SK-N-SH (cell line): ENCODE results near the gene OR6T1. TPM values are rescaled to one million over a fixed set of nuclear protein-coding genes. Genes with fewer than 3 reads are reported as not detected.

Source experiments
- CTCF ChIA-PET: fragments of 300-600, 350-600 bp; formaldehyde crosslinking; extraction: SDS; loops from one replicate; lab custom pipeline; 2021; lab: Yijun Ruan, JAX
- POLR2A ChIA-PET: fragments of 350-600 bp; sonication (Branson Sonifier 250); formaldehyde crosslinking; extraction: SDS; loops from one replicate; lab custom pipeline; 2020; ENCODE audit warnings: antibody characterized with exemption, inconsistent platforms; lab: Yijun Ruan, JAX
- DNase-seq: peaks from one replicate; pipeline ENCODE4 v3.0.0; 2012
- H2AFZ ChIP-seq: fragments of 200-600 bp; sonication (generic); 2 replicates; pipeline ENCODE4 v1.8.1; 2016; ENCODE audit warnings: antibody characterized with exemption, mild to moderate bottlenecking, low read depth
- H3F3A ChIP-seq: fragments of 200-600 bp; sonication (generic); replicated peaks from 2 replicates; pipeline ENCODE3; 2016; ENCODE audit warnings: antibody characterized with exemption, mild to moderate bottlenecking; ENCODE audit not compliant: insufficient read depth
- H3K27ac ChIP-seq, 2 experiments: fragments of 200-500 bp in 1 of 2; fragments of 200-600 bp in 1 of 2; sonication (Bioruptor generic) in 1 of 2; sonication (generic), shearing (Covaris generic) in 1 of 2; 2 replicates each; pipeline versions ENCODE4 v1.5.1 to v1.6.1; 2014 to 2016; ENCODE audit warnings: low read depth in 2 of 2, inconsistent platforms in 1 of 2, low read length in 1 of 2, mild to moderate bottlenecking in 1 of 2, mixed read lengths in 1 of 2
- H3K27me3 ChIP-seq: fragments of 200-600 bp; sonication (generic), shearing (Covaris generic); 2 replicates; pipeline ENCODE4 v1.6.1; 2016; ENCODE audit warnings: mixed run types; ENCODE audit not compliant: insufficient read depth
- H3K36me3 ChIP-seq, 2 experiments: fragments of 200-500 bp in 1 of 2; fragments of 200-600 bp in 1 of 2; sonication (Bioruptor generic) in 1 of 2; sonication (generic) in 1 of 2; replicated peaks in 1 of 2; 2 replicates each; pipeline versions ENCODE3 to v1.5.1; 2014 to 2016; ENCODE audit warnings: low read length in 1 of 2, mild to moderate bottlenecking in 1 of 2; ENCODE audit not compliant: insufficient read depth in 2 of 2, control insufficient read depth in 1 of 2
- H3K4me1 ChIP-seq, 2 experiments: fragments of 200-500 bp in 1 of 2; fragments of 200-600 bp in 1 of 2; sonication (Bioruptor generic) in 1 of 2; sonication (generic), shearing (Covaris generic) in 1 of 2; 2 replicates each; pipeline versions ENCODE4 v1.5.1 to v1.6.1; 2014 to 2016; ENCODE audit warnings: low read depth in 1 of 2, low read length in 1 of 2, mixed run types in 1 of 2; ENCODE audit not compliant: insufficient read depth in 2 of 2, control insufficient read depth in 1 of 2
- H3K4me2 ChIP-seq: fragments of 200-600 bp; sonication (generic), shearing (Covaris generic); 2 replicates; pipeline ENCODE4 v1.6.1; 2017; ENCODE audit warnings: mixed run types
- H3K4me3 ChIP-seq, 2 experiments: fragments of 200-500 bp in 1 of 2; fragments of 200-600 bp in 1 of 2; sonication (Bioruptor generic) in 1 of 2; sonication (generic), shearing (Covaris generic) in 1 of 2; 2 replicates each; pipeline versions ENCODE4 v1.5.1 to v1.8.1; 2014 to 2016; ENCODE audit warnings: low read depth in 2 of 2, inconsistent platforms in 1 of 2, low read length in 1 of 2, mild to moderate bottlenecking in 1 of 2, mixed read lengths in 1 of 2, moderate library complexity in 1 of 2
- H3K79me2 ChIP-seq: fragments of 200-600 bp; sonication (generic); 2 replicates; pipeline ENCODE4 v1.8.1; 2017; ENCODE audit warnings: mild to moderate bottlenecking; ENCODE audit not compliant: insufficient read depth
- H3K9ac ChIP-seq: fragments of 200-600 bp; sonication (generic); 2 replicates; pipeline ENCODE4 v1.6.1; 2017; ENCODE audit warnings: mixed run types
- H3K9me2 ChIP-seq: fragments of 200-600 bp; sonication (generic); 2 replicates; pipeline ENCODE4 v1.6.1; 2017; ENCODE audit warnings: mixed run types
- H3K9me3 ChIP-seq: fragments of 200-600 bp; sonication (generic); 2 replicates; pipeline ENCODE4 v1.6.1; 2017; ENCODE audit warnings: mixed run types, mild to moderate bottlenecking, moderate library complexity
- H4K20me1 ChIP-seq: fragments of 200-600 bp; sonication (generic); 2 replicates; pipeline ENCODE4 v1.6.1; 2017; ENCODE audit warnings: mild to moderate bottlenecking, mixed run types; ENCODE audit not compliant: insufficient read depth
- CHD2 ChIP-seq: fragments of 150-350 bp; IDR thresholded peaks from 2 replicates; pipeline ENCODE4 v1.6.1; 2018; ENCODE audit warnings: low read length; ENCODE audit not compliant: partially characterized antibody
- EZH2phosphoT487 ChIP-seq: fragments of 200-600 bp; sonication (generic); IDR thresholded peaks from 2 replicates; pipeline ENCODE4 v1.6.1; 2017; ENCODE audit warnings: low read depth, mixed run types, mild to moderate bottlenecking, antibody characterized with exemption, moderate library complexity, borderline replicate concordance
- FOXM1 ChIP-seq: IDR thresholded peaks from 2 replicates; pipeline ENCODE4 v1.4.0; 2012; ENCODE audit warnings: low read depth, mild to moderate bottlenecking
- NFIC ChIP-seq: IDR thresholded peaks from 2 replicates; pipeline ENCODE4 v1.4.0; 2012; ENCODE audit warnings: borderline replicate concordance
- NRF1 ChIP-seq: IDR thresholded peaks from 2 replicates; pipeline ENCODE4 v1.6.1; 2012; ENCODE audit warnings: low read depth, mild to moderate bottlenecking, low read length
- PBX3 ChIP-seq: IDR thresholded peaks from 2 replicates; pipeline ENCODE4; 2012
- SIN3A ChIP-seq: IDR thresholded peaks from 2 replicates; pipeline ENCODE4 v1.6.1; 2012; ENCODE audit warnings: low read depth, mild to moderate bottlenecking, low read length, moderate library complexity, borderline replicate concordance
- TCF12 ChIP-seq: IDR thresholded peaks from 2 replicates; pipeline ENCODE4 v1.4.0; 2012
- whole genome bisulfite sequencing: methylation state at CpG from one replicate; pipeline ENCODE4 v1.1.6; 2017; ENCODE audit warnings: low lambda C conversion rate; 5-methylcytosine and 5-hydroxymethylcytosine counted together
- polyA plus RNA-seq, 3 experiments: library from polyadenylated mRNA; depleted of rRNA; stranded (reverse); fragments of >200 nt; gene quantifications; 2 replicates each; pipeline ENCODE4 v1.2.3, GENCODE V29; 2012
- TF ChIP-seq, protein P1 (sequence below): IDR thresholded peaks from 2 replicates; pipeline ENCODE4 v1.4.0; 2012; ENCODE audit warnings: low read depth
- TF ChIP-seq, protein P2 (sequence below): fragments of 200-600 bp; sonication (generic); IDR thresholded peaks from 2 replicates; pipeline ENCODE4 v1.6.1; 2017; ENCODE audit warnings: antibody characterized with exemption, mild to moderate bottlenecking, moderate library complexity

Gene OR6T1
- polyA plus RNA-seq, 1 of the 3 experiments (the other 2 are of a cell fraction): not detected

DNA sequence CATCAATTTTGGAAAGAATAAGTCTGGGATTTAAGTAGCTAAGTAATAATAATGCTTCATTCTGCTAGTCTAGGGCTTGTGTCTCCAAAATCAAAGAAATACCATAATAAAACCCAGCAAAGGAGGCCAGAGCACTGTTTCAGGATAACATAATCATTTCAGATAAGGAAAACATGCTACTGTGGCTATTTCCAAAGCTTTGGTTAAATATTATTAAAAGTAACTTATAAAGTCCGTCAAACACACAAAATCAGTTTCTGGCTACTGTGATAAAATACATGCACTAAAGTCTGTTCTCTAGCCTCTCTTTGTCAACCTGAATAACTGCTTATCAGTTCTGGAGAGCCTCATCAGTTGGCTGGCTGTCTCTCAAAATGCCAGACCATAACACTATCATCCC, 1.5 kb upstream of the OR6T1 start:
- WGBS: 0% methylated on average over 1 of the region's 1 CpG
- Histone ChIP-seq H3K36me3 (no peaks in the 10 kb centered on the region), H3K27me3 (no peaks in the 10 kb centered on the region; the same call in 1 of the 2 replicates), H3K79me2 (no peaks in the 10 kb centered on the region), H3K4me2 (no peak overlapping the region), H3K27ac (no peak overlapping the region), H3K4me1 (no peaks in the 10 kb centered on the region), H3F3A (no peaks in the 10 kb centered on the region), H3K4me3 (no peak overlapping the region), H3K9ac (no peak overlapping the region), H3K9me2 (no peaks in the 10 kb centered on the region), H2AFZ (no peak overlapping the region), H4K20me1 (no peaks in the 10 kb centered on the region), H3K9me3 (no peaks in the 10 kb centered on the region)
- ChIA-PET CTCF (no interaction called here), POLR2A (no interaction called here)
- no peak for DNase-seq
- no peak for TF ChIP-seq NFIC

- no peaks in the 10 kb centered on the region for H3K9me3 ChIP-seq
- no peak overlapping the region for H3K4me2 ChIP-seq
- H3K27me3 ChIP-seq: no peaks in the 10 kb centered on the region; the same call in 1 of the 2 replicates
- TF ChIP-seq TCF12 (no peak), CHD2 (no peak), PBX3 (no peak), SIN3A (no peak), NRF1 (no peak), FOXM1 (no peak), EZH2phosphoT487 (no peak)
- TF ChIP-seq, protein P1, sequence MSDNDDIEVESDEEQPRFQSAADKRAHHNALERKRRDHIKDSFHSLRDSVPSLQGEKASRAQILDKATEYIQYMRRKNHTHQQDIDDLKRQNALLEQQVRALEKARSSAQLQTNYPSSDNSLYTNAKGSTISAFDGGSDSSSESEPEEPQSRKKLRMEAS: no peak
- TF ChIP-seq, protein P2, sequence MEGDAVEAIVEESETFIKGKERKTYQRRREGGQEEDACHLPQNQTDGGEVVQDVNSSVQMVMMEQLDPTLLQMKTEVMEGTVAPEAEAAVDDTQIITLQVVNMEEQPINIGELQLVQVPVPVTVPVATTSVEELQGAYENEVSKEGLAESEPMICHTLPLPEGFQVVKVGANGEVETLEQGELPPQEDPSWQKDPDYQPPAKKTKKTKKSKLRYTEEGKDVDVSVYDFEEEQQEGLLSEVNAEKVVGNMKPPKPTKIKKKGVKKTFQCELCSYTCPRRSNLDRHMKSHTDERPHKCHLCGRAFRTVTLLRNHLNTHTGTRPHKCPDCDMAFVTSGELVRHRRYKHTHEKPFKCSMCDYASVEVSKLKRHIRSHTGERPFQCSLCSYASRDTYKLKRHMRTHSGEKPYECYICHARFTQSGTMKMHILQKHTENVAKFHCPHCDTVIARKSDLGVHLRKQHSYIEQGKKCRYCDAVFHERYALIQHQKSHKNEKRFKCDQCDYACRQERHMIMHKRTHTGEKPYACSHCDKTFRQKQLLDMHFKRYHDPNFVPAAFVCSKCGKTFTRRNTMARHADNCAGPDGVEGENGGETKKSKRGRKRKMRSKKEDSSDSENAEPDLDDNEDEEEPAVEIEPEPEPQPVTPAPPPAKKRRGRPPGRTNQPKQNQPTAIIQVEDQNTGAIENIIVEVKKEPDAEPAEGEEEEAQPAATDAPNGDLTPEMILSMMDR: no peak
- H4K20me1 ChIP-seq: no peaks in the 10 kb centered on the region
- no peak overlapping the region for H3K4me3 ChIP-seq
- H3F3A ChIP-seq: no peaks in the 10 kb centered on the region
- no peak for DNase-seq
- no peaks in the 10 kb centered on the region for H3K36me3 ChIP-seq
- no peak overlapping the region for H2AFZ ChIP-seq
- H3K4me1 ChIP-seq: no peaks in the 10 kb centered on the region
- no peaks in the 10 kb centered on the region for H3K9me2 ChIP-seq
- H3K79me2 ChIP-seq: no peaks in the 10 kb centered on the region
- 2% methylated on average over 4 of the region's 4 CpGs for WGBS
- no peak overlapping the region for H3K27ac ChIP-seq
- CTCF ChIA-PET: interaction anchor here (1.5 kb wide), 1 partner anchor 14 kb away, joined by 3 read pairs; no protein-coding TSS in a partner anchor
- POLR2A ChIA-PET: no interaction called here
- H3K9ac ChIP-seq: no peak overlapping the region
Measured at GRCh38 chr11:123942413-123942812, 1.2 kb downstream of the OR6T1 start.
